KMS-11 (cell line): ENCODE results near the gene TSPAN5.

Source experiments
- H2AFZ ChIP-seq: fragments of 200-600 bp; sonication (generic); 2 replicates; pipeline ENCODE4 v1.6.1; 2016; ENCODE audit warnings: antibody characterized with exemption, mixed run types, low read depth
- H3K27ac ChIP-seq: fragments of 200-600 bp; sonication (generic); 2 replicates; pipeline ENCODE4 v1.6.1; 2016; ENCODE audit warnings: mild to moderate bottlenecking, mixed run types
- H3K27me3 ChIP-seq: fragments of 200-600 bp; sonication (generic); 2 replicates; pipeline ENCODE4 v1.6.1; 2017; ENCODE audit warnings: mild to moderate bottlenecking, low read depth, mixed run types, moderate library complexity; ENCODE audit not compliant: insufficient read depth
- H3K36me3 ChIP-seq: fragments of 200-600 bp; sonication (generic); 2 replicates; pipeline ENCODE4 v1.6.1; 2017; ENCODE audit warnings: mild to moderate bottlenecking, mixed run types; ENCODE audit not compliant: insufficient read depth
- H3K4me1 ChIP-seq: fragments of 200-600 bp; sonication (generic); 2 replicates; pipeline ENCODE4 v1.6.1; 2016; ENCODE audit warnings: mild to moderate bottlenecking, low read depth, mixed run types; ENCODE audit not compliant: poor library complexity, severe bottlenecking
- H3K4me2 ChIP-seq: fragments of 200-600 bp; sonication (generic); 2 replicates; pipeline ENCODE4 v1.7.0; 2016; ENCODE audit warnings: mild to moderate bottlenecking, mixed run types
- H3K4me3 ChIP-seq: fragments of 200-600 bp; sonication (generic); IDR thresholded peaks from 2 replicates; pipeline ENCODE4 v1.6.1; 2017; ENCODE audit warnings: low read depth, low read length, mixed read lengths; ENCODE audit not compliant: insufficient read depth
- H3K79me2 ChIP-seq: fragments of 200-600 bp; sonication (generic); 2 replicates; pipeline ENCODE4 v1.6.1; 2016; ENCODE audit warnings: low read depth, mixed run types; ENCODE audit not compliant: insufficient read depth
- H3K9ac ChIP-seq: fragments of 200-600 bp; sonication (generic); 2 replicates; pipeline ENCODE4 v1.6.1; 2016; ENCODE audit warnings: mild to moderate bottlenecking, mixed run types
- H4K20me1 ChIP-seq: fragments of 200-600 bp; sonication (generic); 2 replicates; pipeline ENCODE4 v1.6.1; 2016; ENCODE audit warnings: mild to moderate bottlenecking, mixed run types; ENCODE audit not compliant: insufficient read depth
- TF ChIP-seq, protein P1 (sequence below): fragments of 200-600 bp; sonication (generic); conservative IDR thresholded peaks from 2 replicates; pipeline ENCODE4 v1.6.1; 2017; ENCODE audit warnings: low read depth, mild to moderate bottlenecking, antibody characterized with exemption, low read length, moderate library complexity, mixed read lengths

TSPAN5 gene

DNA sequence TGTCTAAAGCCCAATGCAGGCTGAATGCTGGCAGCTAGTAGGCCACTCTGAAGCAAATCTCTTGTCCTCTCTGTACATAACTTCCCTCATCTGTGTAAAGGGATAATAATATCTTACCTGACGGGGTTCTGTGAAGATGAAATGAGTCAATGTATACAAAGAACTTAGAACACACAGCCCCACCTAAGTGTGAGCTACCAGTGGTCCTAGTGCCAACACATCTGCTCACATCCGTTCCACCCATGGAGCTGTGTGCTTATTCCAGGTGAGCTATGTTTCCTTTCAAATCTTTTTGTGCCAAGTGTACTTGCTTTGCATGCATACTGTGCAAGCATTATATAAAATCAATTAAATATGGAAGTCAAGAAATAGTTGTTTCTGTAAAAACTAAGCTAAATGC, 116.4 kb downstream of the TSPAN5 start:
- Histone ChIP-seq H3K4me3 (no peak overlapping the region), H4K20me1 (no peaks in the 10 kb centered on the region), H3K4me1 (peaks cover 31% of the 10 kb centered on the region), H2AFZ (no peak overlapping the region), H3K27me3 (no peaks in the 10 kb centered on the region), H3K79me2 (no peaks in the 10 kb centered on the region; the same call in 1 of the 2 replicates), H3K36me3 (no peaks in the 10 kb centered on the region), H3K4me2 (no peak overlapping the region), H3K27ac (no peak overlapping the region), H3K9ac (no peak overlapping the region)
- TF ChIP-seq, protein P1, sequence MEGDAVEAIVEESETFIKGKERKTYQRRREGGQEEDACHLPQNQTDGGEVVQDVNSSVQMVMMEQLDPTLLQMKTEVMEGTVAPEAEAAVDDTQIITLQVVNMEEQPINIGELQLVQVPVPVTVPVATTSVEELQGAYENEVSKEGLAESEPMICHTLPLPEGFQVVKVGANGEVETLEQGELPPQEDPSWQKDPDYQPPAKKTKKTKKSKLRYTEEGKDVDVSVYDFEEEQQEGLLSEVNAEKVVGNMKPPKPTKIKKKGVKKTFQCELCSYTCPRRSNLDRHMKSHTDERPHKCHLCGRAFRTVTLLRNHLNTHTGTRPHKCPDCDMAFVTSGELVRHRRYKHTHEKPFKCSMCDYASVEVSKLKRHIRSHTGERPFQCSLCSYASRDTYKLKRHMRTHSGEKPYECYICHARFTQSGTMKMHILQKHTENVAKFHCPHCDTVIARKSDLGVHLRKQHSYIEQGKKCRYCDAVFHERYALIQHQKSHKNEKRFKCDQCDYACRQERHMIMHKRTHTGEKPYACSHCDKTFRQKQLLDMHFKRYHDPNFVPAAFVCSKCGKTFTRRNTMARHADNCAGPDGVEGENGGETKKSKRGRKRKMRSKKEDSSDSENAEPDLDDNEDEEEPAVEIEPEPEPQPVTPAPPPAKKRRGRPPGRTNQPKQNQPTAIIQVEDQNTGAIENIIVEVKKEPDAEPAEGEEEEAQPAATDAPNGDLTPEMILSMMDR = no peak

DNA sequence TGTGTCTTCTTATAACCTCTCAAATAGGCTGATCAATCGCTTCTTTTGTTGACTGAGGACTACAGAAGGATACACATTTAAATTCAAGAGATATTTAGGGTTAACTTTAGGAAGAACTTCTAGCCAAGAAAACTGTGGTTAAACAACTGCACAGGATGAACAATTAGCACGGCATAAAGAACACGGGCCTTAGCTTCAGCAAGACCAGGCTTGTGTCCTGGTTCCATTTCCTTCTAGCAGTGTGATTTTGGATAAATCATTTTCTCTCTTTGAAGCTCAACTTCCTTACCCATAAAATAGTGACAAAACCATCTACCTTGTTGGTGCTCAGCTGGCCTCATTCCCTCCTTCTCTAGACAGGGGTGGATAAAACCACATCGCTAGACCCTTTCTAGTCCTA, 117.6 kb downstream of the TSPAN5 start:
- H3K9ac ChIP-seq = no peak overlapping the region
- peaks cover 19% of the 10 kb centered on the region for H3K4me1 ChIP-seq
- H3K4me3 ChIP-seq = no peak overlapping the region
- H4K20me1 ChIP-seq = no peaks in the 10 kb centered on the region
- H3K79me2 ChIP-seq = no peaks in the 10 kb centered on the region; the same call in 1 of the 2 replicates
- no peaks in the 10 kb centered on the region for H3K27me3 ChIP-seq
- no peak overlapping the region for H3K27ac ChIP-seq
- H2AFZ ChIP-seq = no peak overlapping the region
- H3K4me2 ChIP-seq = no peak overlapping the region
- TF ChIP-seq, protein P1 = no peak
- H3K36me3 ChIP-seq = no peaks in the 10 kb centered on the region

DNA sequence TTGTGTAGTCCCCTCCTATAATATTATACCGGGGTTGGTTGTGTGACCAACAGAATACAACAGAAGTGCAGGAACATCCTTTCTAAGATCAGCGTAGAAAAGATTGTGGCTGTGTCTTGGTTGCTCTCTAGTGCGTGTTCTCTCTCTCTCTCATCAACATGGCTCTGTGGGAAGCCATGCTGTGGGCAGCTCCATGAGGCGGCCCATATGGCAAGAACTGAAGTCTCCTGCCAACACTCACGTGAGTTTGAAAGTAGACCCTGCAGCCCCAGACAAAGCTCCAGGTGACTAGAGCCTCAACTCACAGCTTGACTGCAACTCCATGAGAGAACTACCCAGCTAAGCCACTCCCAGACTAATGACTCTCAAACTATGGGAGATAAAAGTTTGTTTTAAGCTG, 118.7 kb downstream of the TSPAN5 start:
- Histone ChIP-seq H3K27ac (no peak overlapping the region), H3K9ac (no peak overlapping the region), H4K20me1 (no peaks in the 10 kb centered on the region), H3K27me3 (no peaks in the 10 kb centered on the region), H2AFZ (no peak overlapping the region), H3K4me2 (no peak overlapping the region), H3K4me3 (no peak overlapping the region), H3K4me1 (peaks cover 8% of the 10 kb centered on the region), H3K79me2 (no peaks in the 10 kb centered on the region; the same call in 1 of the 2 replicates), H3K36me3 (no peaks in the 10 kb centered on the region)
- TF ChIP-seq, protein P1 = no peak

DNA sequence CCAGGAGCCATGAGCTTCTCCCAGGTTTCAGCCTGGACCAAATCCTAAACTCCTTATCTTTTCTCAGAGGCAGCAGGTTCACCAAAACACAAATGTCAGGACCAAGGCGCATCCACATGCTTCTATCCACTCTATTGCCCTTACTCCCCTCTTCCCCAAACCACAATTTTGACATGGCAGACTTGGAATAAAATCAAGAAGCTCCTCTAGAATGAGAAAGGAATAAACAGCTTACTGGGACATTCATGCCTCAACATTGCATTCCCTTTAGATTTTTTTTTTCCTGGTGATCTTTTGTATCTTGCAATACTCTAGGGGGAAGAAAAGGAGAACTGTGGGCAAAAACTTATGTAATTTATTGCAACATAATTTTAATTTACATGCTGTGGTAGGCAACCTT, 119.1 kb downstream of the TSPAN5 start:
- TF ChIP-seq, protein P1 = no peak
- Histone ChIP-seq H3K4me3 (no peak overlapping the region), H3K27me3 (no peaks in the 10 kb centered on the region)

More for the DNA sequence above, 119.1 kb downstream of the TSPAN5 start:
- Histone ChIP-seq H3K36me3 (no peaks in the 10 kb centered on the region), H3K4me2 (no peak overlapping the region), H2AFZ (no peak overlapping the region), H3K4me1 (peaks cover 4% of the 10 kb centered on the region), H3K27ac (no peak overlapping the region), H3K9ac (no peak overlapping the region), H3K79me2 (no peaks in the 10 kb centered on the region; the same call in 1 of the 2 replicates), H4K20me1 (no peaks in the 10 kb centered on the region)
